H1 (cell line): ENCODE measurements around the gene ABI3BP. TPM values are rescaled to one million over a fixed set of nuclear protein-coding genes. Genes with fewer than 3 reads are reported as not detected.

Source experiments
- CTCF ChIA-PET: fragments of 300-600 bp; sonication (Branson Sonifier 250); formaldehyde crosslinking; loops from one replicate; lab custom pipeline; 2021; ENCODE audit not compliant: partially characterized antibody; lab: Charles Lee
- POLR2A ChIA-PET: fragments of 300-600 bp; sonication (Branson Sonifier 250); formaldehyde crosslinking; loops from one replicate; lab custom pipeline; 2021; ENCODE audit warnings: inconsistent platforms; ENCODE audit not compliant: partially characterized antibody; lab: Charles Lee
- DNase-seq, 2 experiments: peaks; one replicate each; pipeline versions ENCODE4 v3.0.0 to v3.0.0-alpha.2; 2010 to 2022; ENCODE audit warnings: low spot score in 2 of 2, low read depth in 1 of 2, mixed read lengths in 1 of 2
- FAIRE-seq: peaks from 2 replicates; lab custom pipeline; 2011; peaks lifted over from hg19 to GRCh38; lab: Jason Lieb, UNC
- H2AFZ ChIP-seq: 2 replicates; pipeline ENCODE4 v1.8.1; 2012; ENCODE audit warnings: low read length, inconsistent platforms
- H2AK5ac ChIP-seq: 2 replicates; pipeline ENCODE4 v1.6.1; 2013; ENCODE audit warnings: low read depth, low read length
- H2BK120ac ChIP-seq: replicated peaks from 2 replicates; pipeline ENCODE3; 2013; ENCODE audit warnings: low read depth, low read length, inconsistent platforms
- H2BK12ac ChIP-seq: 2 replicates; pipeline ENCODE4 v1.6.1; 2013; ENCODE audit warnings: low read depth, low read length
- H2BK15ac ChIP-seq: 2 replicates; pipeline ENCODE4 v1.6.1; 2013; ENCODE audit warnings: low read length
- H2BK20ac ChIP-seq: 2 replicates; pipeline ENCODE4 v1.6.1; 2013; ENCODE audit warnings: low read length
- H2BK5ac ChIP-seq: 2 replicates; pipeline ENCODE4 v1.6.1; 2013; ENCODE audit warnings: low read depth, low read length
- H3K14ac ChIP-seq: 2 replicates; pipeline ENCODE4 v1.6.1; 2013; ENCODE audit warnings: inconsistent platforms; ENCODE audit not compliant: insufficient read length
- H3K18ac ChIP-seq: 2 replicates; pipeline ENCODE4 v1.6.1; 2013; ENCODE audit warnings: low read length; ENCODE audit errors: extremely low read depth
- H3K23ac ChIP-seq: 2 replicates; pipeline ENCODE4 v1.6.1; 2013; ENCODE audit warnings: inconsistent platforms; ENCODE audit not compliant: insufficient read length
- H3K23me2 ChIP-seq: 2 replicates; pipeline ENCODE4 v1.6.1; 2013; ENCODE audit warnings: low read depth, low read length
- H3K27ac ChIP-seq: 2 replicates; pipeline ENCODE4 v1.6.1; 2011; ENCODE audit warnings: low read depth, low read length, inconsistent platforms
- H3K27me3 ChIP-seq, 4 experiments: replicated peaks in 1 of 4; 1 replicate in 1 of 4; 2 replicates in 3 of 4; pipeline versions ENCODE4 v1.6.1 to v1.8.1; 2011 to 2013; ENCODE audit warnings: low read length in 3 of 4, mild to moderate bottlenecking in 3 of 4, inconsistent platforms in 2 of 4, mixed read lengths in 2 of 4, moderate library complexity in 1 of 4; ENCODE audit not compliant: control insufficient read depth in 3 of 4, insufficient read depth in 3 of 4; ENCODE audit errors: extremely low read depth in 1 of 4
- H3K36me3 ChIP-seq, 4 experiments: 2 replicates each; pipeline versions ENCODE4 v1.6.1 to v1.8.1; 2011 to 2013; ENCODE audit warnings: mild to moderate bottlenecking in 4 of 4, low read length in 3 of 4, moderate library complexity in 2 of 4, control low read depth in 1 of 4, inconsistent platforms in 1 of 4; ENCODE audit not compliant: insufficient read depth in 4 of 4, control insufficient read depth in 2 of 4
- H3K4ac ChIP-seq: replicated peaks from 2 replicates; pipeline ENCODE3; 2013; ENCODE audit warnings: low read length, low read depth, mixed read lengths, inconsistent platforms; ENCODE audit not compliant: insufficient read length
- H3K4me1 ChIP-seq, 4 experiments: replicated peaks in 1 of 4; 1 replicate in 1 of 4; 2 replicates in 3 of 4; pipeline versions ENCODE4 v1.6.1 to v1.8.1; 2011 to 2013; ENCODE audit warnings: low read length in 3 of 4, inconsistent platforms in 2 of 4, mixed read lengths in 1 of 4; ENCODE audit not compliant: insufficient read depth in 4 of 4, control insufficient read depth in 3 of 4
- H3K4me2 ChIP-seq, 2 experiments: 2 replicates each; pipeline versions ENCODE4 v1.6.1 to v1.8.1; 2011 to 2013; ENCODE audit warnings: low read depth in 2 of 2, low read length in 2 of 2, control low read depth in 1 of 2, inconsistent platforms in 1 of 2, mild to moderate bottlenecking in 1 of 2; ENCODE audit not compliant: insufficient read depth in 1 of 2
- H3K4me3 ChIP-seq, 4 experiments: fragments of 200-600, 300-600 bp in 1 of 4; sonication (generic), shearing (Covaris generic), sonication (Bioruptor Twin) in 1 of 4; 2 replicates each; pipeline versions ENCODE4 v1.5.1 to v1.8.1; 2011 to 2016; ENCODE audit warnings: low read length in 4 of 4, low read depth in 3 of 4, control low read depth in 2 of 4, inconsistent platforms in 2 of 4, mild to moderate bottlenecking in 2 of 4, mixed read lengths in 1 of 4, moderate library complexity in 1 of 4; ENCODE audit not compliant: insufficient read depth in 2 of 4; ENCODE audit errors: extremely low read depth in 1 of 4
- H3K56ac ChIP-seq: replicated peaks from 2 replicates; pipeline ENCODE3; 2013; ENCODE audit warnings: low read depth, mild to moderate bottlenecking, mixed read lengths, low read length, inconsistent platforms; ENCODE audit not compliant: insufficient read length
- H3K79me1 ChIP-seq: 2 replicates; pipeline ENCODE4 v1.6.1; 2013; ENCODE audit warnings: low read depth, low read length, control low read depth
- H3K79me2 ChIP-seq, 2 experiments: 2 replicates each; pipeline versions ENCODE4 v1.6.1 to v1.8.1; 2012 to 2013; ENCODE audit warnings: low read length in 2 of 2, mild to moderate bottlenecking in 2 of 2, inconsistent platforms in 1 of 2; ENCODE audit not compliant: insufficient read depth in 2 of 2, control insufficient read depth in 1 of 2
- H3K9ac ChIP-seq, 4 experiments: replicated peaks in 1 of 4; 1 replicate in 1 of 4; 2 replicates in 3 of 4; pipeline versions ENCODE4 v1.6.1 to v1.8.1; 2011 to 2013; ENCODE audit warnings: low read depth in 3 of 4, low read length in 3 of 4, control low read depth in 2 of 4, mild to moderate bottlenecking in 2 of 4, moderate library complexity in 2 of 4, inconsistent platforms in 1 of 4; ENCODE audit errors: extremely low read depth in 1 of 4
- H3K9me3 ChIP-seq, 2 experiments: 2 replicates each; pipeline versions ENCODE4 v1.6.1 to v1.8.1; 2012 to 2013; ENCODE audit warnings: mild to moderate bottlenecking in 2 of 2, moderate library complexity in 2 of 2, control low read depth in 1 of 2, inconsistent platforms in 1 of 2, low read depth in 1 of 2, low read length in 1 of 2, mixed read lengths in 1 of 2; ENCODE audit not compliant: insufficient read depth in 2 of 2
- H4K20me1 ChIP-seq, 2 experiments: replicated peaks in 1 of 2; 2 replicates each; pipeline versions ENCODE3 to v1.8.1; 2011 to 2013; ENCODE audit warnings: inconsistent platforms in 2 of 2, low read length in 2 of 2, mild to moderate bottlenecking in 1 of 2; ENCODE audit not compliant: insufficient read depth in 2 of 2, control insufficient read depth in 1 of 2
- H4K5ac ChIP-seq: 2 replicates; pipeline ENCODE4 v1.6.1; 2013; ENCODE audit warnings: low read length, low read depth, mixed read lengths, inconsistent platforms; ENCODE audit not compliant: insufficient read length
- H4K8ac ChIP-seq: 2 replicates; pipeline ENCODE4 v1.8.0; 2013; ENCODE audit warnings: mild to moderate bottlenecking, moderate library complexity, low read length, inconsistent platforms; ENCODE audit not compliant: insufficient read depth; ENCODE audit errors: extremely low read depth
- H4K91ac ChIP-seq: replicated peaks from 2 replicates; pipeline ENCODE3; 2013; ENCODE audit warnings: low read length, mixed read lengths, inconsistent platforms; ENCODE audit not compliant: insufficient read length
- BCL11A ChIP-seq, 2 experiments: IDR thresholded peaks; one replicate each; pipeline ENCODE4 v1.6.1; 2011; ENCODE audit warnings: low read depth in 2 of 2, low read length in 2 of 2, mild to moderate bottlenecking in 2 of 2
- WGBS, 2 experiments: shearing (Covaris generic) in 1 of 2; methylation state at CpG; one replicate each; pipeline versions ENCODE4 v1.1.6 to v1.1.7; 2013 to 2015; ENCODE audit warnings: low lambda C conversion rate in 2 of 2, mixed read lengths in 2 of 2, inconsistent platforms in 1 of 2, low coverage in 1 of 2, missing lambda C conversion rate in 1 of 2; ENCODE audit not compliant: insufficient replicate concordance in 2 of 2, insufficient coverage in 1 of 2, insufficient read length in 1 of 2; ENCODE audit errors: extremely low coverage in 1 of 2, missing lambda C conversion rate in 1 of 2; 5-methylcytosine and 5-hydroxymethylcytosine counted together
- polyA plus RNA-seq, 7 experiments: library from polyadenylated mRNA; depleted of rRNA in 3 of 7; stranded (reverse) in 5 of 7; unstranded in 2 of 7; fragments of >200 nt in 5 of 7; fragments of 200-250 nt in 2 of 7; gene quantifications; 1 replicate in 5 of 7; 2 replicates in 1 of 7; 4 replicates in 1 of 7; pipeline versions ENCODE4 v1.2.1 to v1.2.3, GENCODE V29; 2011 to 2013; ENCODE audit warnings: missing spikeins in 2 of 7, mixed read lengths in 2 of 7
- total RNA-seq: library from RNA; stranded (reverse); fragmentation: NEBNext Ultra II Directional; extraction: Animal tissue kit (Norgen Biotek cat#: 25700); gene quantifications from 2 replicates; pipeline ENCODE4 v1.2.1, GENCODE V29; 2021

ABI3BP gene
- total and polyA plus RNA-seq, 2 of the 8 experiments (the other 6 are each of a cell fraction or from before 2014, with no cell fraction given), result 0.08 to 0.32 TPM

DNA sequence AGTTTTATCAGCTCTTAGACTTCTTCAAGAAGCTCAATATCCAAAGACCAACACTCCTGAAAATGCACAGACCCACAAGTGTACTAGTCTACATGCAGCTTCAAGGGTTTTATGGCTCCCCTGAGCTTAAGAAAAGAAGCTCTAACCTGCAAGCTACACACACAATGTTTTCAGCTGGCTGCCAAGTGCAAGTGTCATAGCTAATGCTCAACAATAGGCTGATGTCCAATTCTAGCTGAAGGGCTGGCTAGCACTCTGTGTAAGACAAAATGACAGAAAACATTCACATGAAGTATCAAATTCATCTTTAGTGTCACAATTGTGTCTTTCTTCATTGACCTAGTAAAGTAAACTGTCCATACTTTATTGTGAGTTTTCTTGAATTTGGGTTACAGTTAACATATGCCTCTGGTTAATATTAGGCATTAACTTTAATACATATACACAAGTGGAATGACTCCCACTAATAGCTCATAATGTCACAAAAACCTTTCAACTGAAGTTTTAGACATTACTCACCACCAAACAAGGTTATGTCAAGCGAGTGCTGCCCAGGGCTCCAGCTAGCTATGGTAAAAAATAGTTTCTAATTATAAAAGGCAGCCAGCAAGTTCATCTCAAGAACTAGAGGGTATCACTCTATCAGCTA lies 15.1 kb downstream of the ABI3BP start:
- Histone ChIP-seq H3K4me2 (no peak overlapping the region), H3K79me1 (no peaks in the 10 kb centered on the region), H3K27ac (no peak overlapping the region), H3K14ac (no peak overlapping the region), H2BK5ac (no peak overlapping the region), H2BK15ac (no peak overlapping the region), H3K9me3 (no peaks in the 10 kb centered on the region), H3K23ac (no peak overlapping the region), H3K4ac (no peak overlapping the region), H2AK5ac (no peak overlapping the region), H3K56ac (no peak overlapping the region), H3K9ac (no peak overlapping the region), H2BK120ac (no peak overlapping the region), H3K4me3 (no peak overlapping the region), H3K23me2 (no peaks in the 10 kb centered on the region), H3K27me3 (no peaks in the 10 kb centered on the region), H3K18ac (no peak overlapping the region), H4K8ac (no peak overlapping the region), H2AFZ (no peak overlapping the region), H3K4me1 (0 out of 7 replicates have a peak, but pooled peaks cover 0 to 2% (median under 1%) of the 10 kb centered on the region in 4 experiments), H3K36me3 (no peaks in the 10 kb centered on the region), H4K20me1 (no peaks in the 10 kb centered on the region), H3K79me2 (no peaks in the 10 kb centered on the region), H2BK12ac (no peak overlapping the region), H2BK20ac (no peak overlapping the region), H4K5ac (no peak overlapping the region), H4K91ac (no peak overlapping the region)
- DNase-seq (no peak), FAIRE-seq (no peak)
- ChIA-PET CTCF (interaction anchor here (0.6 kb wide), 1 partner anchor 218 kb away, joined by 3 read pairs; no protein-coding TSS in a partner anchor), POLR2A (no interaction called here)
- no peak for TF ChIP-seq BCL11A (IDR thresholded peaks at IDR 0.05; ENCODE audit: low read depth in 2 of 2, low read length in 2 of 2)
- WGBS, 2 experiments, result 80% methylated on average over 1 of the region's 1 CpG; no CpG with 5 or more reads in 1 of the 2 experiments
